Measurements from ENCODE around the gene NFIL3.

The NFIL3 gene

DNA sequence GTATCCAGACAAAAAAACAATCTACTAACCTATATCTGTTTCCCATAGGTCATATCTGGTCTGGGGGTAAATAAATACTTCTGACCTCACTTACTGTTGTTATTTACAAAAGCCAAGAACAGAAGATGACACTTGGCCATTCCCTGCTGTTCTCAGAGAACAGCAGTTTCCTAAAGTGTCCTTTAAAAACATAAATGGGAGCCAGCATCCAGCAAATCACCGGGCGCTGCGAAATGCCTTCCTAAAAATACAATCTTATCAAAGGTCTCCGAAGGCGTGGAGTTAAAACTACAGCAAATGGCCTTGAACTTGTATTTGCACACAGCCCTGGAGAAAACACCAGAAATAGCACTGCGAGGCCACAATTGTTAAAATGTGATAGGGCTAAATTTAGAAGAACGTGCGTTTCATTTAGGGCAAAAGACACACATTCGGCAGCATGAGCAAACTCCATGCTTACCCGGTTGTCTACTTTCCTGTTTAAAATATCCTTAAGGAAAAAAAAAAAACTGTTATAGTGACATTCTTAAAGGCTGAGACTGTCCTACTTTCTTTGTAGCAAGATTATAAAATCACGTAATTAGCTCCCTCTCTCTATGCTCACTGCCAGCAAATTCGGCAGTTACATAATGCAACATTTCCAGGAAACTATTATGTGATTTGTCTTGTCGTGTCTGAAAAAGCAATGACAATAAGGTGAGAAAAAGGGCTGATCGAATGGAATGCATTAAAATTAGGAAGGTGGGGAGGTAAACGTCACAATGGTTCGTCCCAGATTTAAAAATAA lies 1.5 kb downstream of the NFIL3 start:
- DNase-seq = no peak

DNA sequence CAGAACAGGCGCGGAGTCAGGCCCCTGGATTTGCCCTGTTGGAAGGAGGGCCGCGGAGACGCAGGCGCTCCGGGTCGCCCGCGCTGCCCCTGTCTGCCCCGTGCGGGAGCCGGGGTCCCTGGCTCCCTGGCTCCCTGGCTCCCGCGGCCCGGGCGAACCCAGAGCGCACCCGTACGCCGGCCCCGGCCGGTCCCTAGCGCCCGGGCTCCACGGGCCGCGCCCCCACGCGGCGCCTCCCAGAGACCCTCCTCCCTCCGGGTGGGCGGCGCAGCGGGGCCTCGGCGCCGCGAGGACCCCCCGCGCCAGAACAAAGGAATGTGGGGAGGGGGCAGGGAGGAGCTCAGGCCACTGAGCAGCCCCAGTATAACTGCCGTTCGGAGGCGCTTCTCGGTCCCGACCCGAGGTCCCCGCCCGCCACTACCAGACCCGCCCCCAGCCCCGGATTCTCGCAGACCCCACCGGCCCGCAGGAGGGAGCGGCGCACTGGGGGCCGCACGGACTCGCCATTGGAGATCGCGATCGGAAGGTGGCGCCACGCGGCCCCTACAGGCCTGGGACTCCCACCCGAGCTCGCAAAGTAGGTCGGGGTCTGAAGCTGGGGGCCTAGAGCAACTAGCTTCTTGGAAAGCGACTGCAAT lies 2.4 kb downstream of the NFIL3 start:
- DNase-seq = no peak

- no peak for DNase-seq
Observed at GRCh38 chr9:91420501-91421127, 3.0 kb downstream of the NFIL3 start.

GRCh38 chr9:91419222-91420191 lies 4.1 kb downstream of the NFIL3 start:
- DNase-seq = no peak

- DNase-seq = no peak
Observed at GRCh38 chr9:91418215-91418610, 5.4 kb downstream of the NFIL3 start.

- DNase-seq = no peak
Observed at GRCh38 chr9:91417602-91418214, 5.9 kb downstream of the NFIL3 start.

DNA sequence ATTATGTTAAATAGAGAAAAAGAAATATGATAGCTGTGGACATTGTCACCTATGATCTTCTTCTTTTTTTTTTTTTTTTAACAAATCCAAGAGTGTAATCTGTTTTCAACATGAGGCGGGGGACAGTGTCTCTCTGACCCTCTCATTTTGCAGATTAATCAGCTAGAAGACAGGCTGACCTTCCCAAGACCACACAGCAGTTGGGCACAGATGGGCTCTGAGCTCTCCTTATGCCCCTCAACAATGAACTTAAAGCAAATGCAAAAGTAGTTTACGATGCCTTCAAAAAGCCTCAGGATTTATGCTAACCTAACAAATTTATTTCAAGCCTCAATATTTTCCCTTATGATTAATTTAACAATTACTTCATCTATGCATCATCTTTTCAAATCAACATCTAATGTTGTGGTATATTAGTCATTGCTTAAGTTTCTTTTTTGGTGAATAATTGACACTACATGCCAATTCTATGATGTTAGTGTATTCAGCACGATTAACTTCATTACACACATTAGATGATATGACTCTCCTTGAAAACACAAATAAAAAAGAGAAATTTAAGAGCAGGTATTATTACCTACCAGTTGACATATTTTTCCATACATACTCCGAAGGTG lies 7.4 kb downstream of the NFIL3 start:
- DNase-seq = no peak

GRCh38 chr9:91415290-91415689 lies 8.3 kb downstream of the NFIL3 start:
- DNase-seq = no peak

DNA sequence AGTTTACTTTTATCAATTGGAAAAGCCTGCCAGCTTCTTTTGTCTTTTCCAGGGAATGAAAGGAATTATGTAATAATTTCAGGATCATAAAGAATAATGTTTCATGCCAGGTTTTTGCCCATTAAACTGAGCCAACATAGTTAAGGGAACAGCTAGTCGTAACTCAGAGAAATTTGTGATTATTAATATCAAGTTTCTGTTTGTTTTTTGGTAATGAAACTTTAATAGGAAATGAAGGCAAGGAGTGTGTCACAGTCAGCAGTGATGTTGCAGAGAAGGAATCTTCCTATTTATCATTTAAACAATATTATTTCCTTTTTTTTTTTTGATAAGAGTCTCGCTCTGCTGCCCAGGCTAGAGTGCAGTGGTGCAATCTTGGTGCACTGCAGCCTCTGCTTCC lies 10.7 kb downstream of the NFIL3 start:
- no peak for DNase-seq

DNA sequence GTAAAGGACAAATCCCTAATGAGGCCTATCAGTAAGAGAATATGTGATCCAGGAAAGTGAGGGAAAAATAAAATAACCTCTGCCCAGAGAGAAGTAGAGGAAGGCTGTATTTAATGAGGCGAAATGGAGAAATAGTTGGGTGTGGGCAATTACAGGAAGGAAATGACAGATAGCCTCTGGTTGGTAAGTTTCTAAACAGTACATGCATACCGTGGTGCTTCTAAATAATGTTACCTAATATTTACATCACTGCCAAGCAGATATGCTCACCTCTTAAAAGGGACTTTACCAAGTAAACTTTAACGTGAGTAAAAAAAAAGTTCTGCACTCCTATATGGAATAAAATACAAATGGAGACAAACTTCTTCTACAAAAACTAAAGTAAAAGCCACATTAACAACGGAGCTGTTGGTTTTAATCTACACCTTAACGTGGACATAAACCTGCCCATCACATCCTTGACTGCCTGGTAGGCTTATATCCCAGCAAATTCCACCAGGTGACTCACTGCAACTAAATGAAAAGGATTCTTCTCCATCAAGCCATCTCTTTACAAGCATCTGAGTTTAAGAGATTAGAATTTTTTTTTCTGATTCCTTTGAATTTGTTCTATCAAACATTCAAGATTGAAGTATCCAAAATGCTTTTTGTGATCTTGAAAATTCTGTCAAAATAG lies 12.4 kb downstream of the NFIL3 start:
- DNase-seq = no peak

- no peak for DNase-seq
Observed at GRCh38 chr9:91410161-91410560, 13.5 kb downstream of the NFIL3 start.

GRCh38 chr9:91408475-91408874 lies 15.2 kb downstream of the NFIL3 start:
- DNase-seq = no peak

DNA sequence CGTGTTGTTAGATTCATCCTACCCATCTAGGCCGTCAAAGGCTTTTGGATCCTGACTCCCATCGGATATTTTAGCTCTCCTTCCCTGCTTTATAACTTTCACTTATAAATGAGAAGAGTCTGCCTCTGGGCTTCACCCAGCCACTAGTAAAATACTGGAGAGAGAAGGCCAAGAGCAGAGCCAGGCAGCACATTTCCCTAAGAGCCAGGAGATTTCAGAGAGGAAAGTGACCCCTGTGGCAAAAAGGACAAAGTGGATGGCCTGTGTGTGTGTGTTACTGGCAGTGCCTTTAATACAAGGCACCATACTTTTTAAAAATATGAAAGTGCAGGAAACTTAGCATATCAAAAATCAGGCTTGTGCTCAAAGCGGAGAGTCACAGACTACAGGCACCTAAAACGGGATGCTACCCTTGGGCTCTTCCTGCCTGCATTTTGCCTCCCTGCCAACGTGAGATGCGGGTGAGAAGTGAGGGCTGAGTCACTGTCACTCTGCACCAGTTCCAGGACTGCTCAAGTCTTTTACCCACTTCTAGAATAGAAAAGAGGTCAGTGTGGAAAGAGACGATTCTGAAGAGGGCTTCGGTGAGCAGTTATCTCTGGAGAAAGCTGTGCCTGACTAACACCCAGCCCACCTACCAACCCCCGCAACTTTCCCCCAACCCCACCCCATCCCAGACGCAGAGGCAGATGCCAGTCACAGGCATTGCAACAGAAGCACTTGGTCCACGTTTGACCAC lies 15.9 kb downstream of the NFIL3 start:
- no peak for DNase-seq

DNA sequence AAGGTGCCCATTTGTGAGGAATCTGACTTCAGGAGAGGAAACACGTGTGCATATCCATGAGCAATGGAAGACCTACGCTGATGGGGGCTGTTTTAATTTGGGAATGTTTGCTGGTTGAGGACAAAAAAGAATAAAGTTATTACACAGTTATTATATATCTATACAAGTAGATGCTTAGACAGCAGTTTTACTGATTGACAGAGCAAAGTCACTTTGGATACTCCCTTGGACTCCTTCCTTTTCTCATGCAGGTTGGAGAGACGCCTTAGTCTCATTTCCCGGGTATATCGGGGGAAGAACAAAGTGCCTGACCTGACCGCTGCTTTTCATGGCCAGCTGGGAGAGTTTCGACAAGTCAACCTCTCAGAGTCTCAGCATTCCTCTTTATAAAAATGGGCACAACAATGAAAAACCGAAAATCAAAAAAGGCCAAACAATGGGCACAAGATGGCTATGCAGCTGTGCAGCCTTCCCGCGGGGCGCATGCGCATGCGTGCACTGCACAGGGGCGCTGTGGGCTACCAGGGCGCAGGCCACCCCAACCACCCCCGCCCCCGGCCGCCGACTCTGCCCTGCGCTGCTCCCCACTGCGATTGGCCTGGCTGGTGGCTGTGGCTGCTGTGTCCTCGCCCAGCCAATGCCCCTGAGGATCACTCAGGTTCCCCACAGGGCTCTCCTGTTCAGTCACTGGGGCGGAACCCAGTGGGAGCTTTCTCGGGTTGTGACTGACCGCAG lies 18.1 kb downstream of the NFIL3 start:
- DNase-seq = no peak

- no peak for DNase-seq
Observed at GRCh38 chr9:91403665-91404543, 19.7 kb downstream of the NFIL3 start.

- DNase-seq = no peak
Observed at GRCh38 chr9:91398926-91399325, 24.7 kb downstream of the NFIL3 start.

DNA sequence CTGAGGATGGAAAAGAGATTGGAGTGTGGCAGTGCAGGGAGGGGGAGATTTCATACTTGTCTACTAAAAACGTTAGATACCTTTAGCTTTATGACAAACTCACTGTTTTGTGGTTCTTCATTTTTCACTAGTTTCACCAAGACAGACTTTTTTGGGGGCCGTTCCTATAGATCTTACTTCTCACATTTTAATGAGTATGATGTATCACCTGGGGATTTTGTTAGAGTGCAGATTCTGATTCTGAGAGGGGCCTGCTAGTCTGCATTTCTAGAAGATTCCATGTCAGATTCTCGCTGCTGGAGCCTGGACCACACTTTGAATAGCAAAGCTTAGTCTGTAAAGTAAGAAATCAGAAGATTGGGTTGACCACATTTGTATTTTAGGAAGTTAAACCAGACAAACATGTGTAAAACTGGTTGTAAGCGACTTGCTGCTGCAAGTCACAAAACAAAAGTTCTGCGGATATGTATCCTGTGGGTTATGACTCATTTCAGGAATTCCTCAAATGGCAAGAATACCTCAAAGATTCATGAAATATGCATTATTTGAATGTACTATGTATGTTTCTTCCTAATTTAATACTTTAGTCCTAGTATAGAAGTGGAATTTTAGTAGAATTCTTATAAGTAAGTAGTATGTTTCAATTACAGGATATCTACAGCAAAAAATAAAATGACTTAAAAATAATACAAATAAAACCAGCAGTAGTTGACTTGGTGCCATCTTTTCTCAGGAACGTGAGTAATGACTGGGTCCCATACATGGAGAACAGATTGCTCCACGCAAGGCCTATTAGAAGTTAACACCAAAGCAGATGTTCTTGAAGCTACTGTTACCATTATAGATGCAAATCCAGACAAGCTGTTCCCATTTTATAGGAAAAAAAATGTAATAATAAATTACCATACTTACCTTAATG lies 27.8 kb downstream of the NFIL3 start:
- DNase-seq = no peak

DNA sequence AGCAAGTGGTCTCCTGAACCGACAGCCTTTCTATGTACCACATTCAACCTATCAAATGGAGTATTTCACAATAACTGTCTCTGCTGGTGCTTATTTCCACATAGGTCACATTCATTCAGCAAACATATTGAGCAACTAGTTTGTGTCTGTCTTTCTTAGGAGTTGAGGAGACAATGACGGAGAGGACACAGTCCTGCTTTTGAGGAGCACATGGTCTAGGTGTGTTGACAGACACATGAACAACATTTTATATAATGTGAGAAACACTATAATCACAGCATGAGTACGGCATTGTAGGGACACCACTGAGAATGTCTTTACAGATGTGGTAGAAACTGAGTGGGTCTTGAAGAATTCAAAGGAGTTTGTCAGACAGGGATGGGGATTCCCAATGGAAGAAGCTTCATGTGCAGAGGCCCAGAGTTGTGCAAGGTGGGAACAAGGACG lies 28.5 kb downstream of the NFIL3 start:
- DNase-seq = no peak

Data from NCI-H1105 (cell line).